NCI-H345 treated with DMSO at 0.1 percent for 48 hours (cell line): ENCODE results near the gene BCAR3.

Source experiments
- DNase-seq: peaks from one replicate; lab custom pipeline; 2025; ENCODE audit not compliant: unreplicated experiment; lab: John Stamatoyannopoulos, UW

The BCAR3 gene

DNA sequence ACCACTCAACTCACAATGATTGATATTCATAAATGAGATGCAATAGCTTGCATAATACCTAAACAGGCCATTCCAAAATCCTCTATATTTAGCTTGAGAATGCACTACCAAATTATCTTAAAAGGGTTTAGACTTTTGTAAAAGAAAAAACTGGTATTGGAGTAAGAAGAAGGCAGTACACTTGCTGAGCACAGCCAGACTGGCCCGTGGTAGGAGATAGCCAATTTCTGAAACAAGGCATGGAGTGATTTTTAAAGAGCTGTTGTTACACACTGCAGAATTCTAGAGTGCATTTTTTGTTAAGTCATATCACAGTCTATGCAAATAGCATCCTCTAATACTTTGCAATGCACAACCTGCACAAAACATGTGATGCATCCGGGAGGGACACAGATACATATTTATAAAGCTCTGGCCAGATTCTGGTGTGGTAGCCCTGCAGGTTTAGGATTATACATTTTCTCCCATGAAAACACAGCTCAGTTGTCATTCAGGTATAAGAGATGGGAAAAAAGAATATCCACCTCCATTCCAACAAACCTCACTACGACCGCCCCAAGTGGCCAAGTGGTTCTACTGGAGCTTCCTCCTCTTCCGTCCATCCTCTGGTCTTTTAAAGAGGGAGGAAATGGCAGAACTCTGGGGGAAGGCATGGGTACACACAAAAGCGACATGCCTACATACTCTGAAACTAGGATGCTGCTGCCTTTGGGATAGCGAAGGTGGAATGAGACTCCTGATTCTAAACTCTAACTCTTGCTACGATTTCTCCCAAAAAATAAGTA is 40.8 kb downstream of the BCAR3 start:
- DNase-seq, result no peak

GRCh38 chr1:93638981-93639380 is 42.7 kb downstream of the BCAR3 start:
- DNase-seq, result no peak

DNA sequence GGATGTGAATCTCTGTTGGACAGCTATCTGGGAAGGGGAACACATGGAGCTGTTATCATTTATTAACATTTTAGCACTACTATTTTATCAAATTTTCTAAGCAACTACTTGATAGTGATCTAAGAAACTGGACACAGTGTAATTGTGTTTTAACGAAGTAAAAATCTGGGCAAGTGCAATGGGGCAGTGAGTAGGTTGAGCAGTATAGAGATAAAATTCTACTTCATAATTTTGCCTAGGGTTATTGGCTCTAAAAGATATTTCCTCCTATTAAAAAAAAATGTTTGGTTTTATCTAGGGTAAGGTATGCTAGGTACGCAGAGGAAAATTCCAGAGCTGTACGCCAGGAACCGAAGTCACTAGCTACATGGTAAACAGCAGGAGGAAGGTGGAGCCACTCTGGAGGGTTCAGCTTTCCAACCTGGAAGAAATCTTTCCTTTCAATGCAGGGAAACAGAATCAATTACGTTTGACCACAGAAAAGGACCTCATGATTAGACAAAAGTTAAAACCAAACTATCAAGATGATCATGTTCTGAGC is 43.3 kb downstream of the BCAR3 start:
- no peak for DNase-seq

DNA sequence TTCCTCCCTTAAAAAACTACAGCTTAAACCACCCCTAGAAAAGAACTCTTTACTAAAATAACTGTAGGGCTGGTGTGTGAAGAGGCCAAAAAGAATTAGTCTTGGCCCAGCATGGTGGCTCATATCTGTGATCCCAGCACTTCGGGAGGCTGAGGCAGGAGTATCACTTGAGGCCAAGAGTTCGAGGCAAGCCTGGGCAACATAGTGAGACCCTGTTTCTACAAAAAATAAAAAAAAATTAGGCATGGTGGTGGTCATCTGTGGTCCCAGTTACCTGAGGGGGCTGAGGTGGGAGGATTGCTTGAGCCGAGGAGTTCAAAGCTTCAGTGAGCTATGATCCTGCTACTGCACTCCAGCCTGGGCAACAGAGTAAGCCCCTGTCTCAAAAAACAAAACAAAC is 44.9 kb downstream of the BCAR3 start:
- no peak for DNase-seq

DNA sequence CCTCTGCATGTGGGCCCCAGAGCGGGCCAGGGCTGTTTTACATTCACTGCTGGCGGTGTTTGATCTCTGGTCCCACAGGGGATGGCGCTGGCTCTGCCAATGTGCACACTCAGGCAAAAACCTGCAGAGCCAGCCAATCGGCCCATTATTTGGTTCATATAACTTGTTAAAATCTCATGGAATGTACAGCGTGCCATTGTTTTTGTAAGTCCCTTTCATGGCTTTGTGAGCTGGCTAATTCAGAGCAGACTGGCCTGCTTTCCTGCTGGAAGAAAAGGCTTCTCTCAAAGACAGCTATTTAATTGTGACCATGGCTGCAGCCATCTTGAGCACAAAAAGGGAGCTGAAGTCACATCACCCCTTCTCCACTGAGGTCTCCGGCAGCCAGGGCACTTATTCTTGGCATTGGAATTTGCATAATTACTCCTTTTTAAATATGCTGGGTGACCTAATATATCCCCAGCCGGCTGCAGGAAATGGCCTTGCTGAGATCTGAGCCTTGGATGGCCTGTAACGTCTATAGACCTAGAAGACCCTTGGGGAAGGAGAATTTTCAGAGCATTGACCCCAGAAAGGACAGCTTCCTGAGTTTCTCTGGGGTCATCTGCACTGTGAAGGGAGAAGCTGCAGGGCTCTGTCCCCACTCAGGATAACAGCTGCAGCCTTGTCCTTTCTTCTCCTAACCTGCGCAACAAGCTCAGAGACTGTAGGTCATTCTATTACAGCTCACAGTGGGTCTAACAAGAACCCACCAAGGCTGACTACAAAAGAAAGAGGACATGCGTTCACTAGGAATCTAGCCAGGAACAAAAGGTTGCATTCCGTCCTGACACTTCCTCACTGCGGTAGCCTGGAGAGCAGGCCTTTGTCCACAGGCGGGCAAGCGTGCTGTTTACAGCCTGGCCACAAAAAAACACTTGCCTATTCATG is 45.8 kb downstream of the BCAR3 start:
- no peak for DNase-seq

GRCh38 chr1:93633313-93633712 is 48.3 kb downstream of the BCAR3 start:
- DNase-seq, result no peak

DNA sequence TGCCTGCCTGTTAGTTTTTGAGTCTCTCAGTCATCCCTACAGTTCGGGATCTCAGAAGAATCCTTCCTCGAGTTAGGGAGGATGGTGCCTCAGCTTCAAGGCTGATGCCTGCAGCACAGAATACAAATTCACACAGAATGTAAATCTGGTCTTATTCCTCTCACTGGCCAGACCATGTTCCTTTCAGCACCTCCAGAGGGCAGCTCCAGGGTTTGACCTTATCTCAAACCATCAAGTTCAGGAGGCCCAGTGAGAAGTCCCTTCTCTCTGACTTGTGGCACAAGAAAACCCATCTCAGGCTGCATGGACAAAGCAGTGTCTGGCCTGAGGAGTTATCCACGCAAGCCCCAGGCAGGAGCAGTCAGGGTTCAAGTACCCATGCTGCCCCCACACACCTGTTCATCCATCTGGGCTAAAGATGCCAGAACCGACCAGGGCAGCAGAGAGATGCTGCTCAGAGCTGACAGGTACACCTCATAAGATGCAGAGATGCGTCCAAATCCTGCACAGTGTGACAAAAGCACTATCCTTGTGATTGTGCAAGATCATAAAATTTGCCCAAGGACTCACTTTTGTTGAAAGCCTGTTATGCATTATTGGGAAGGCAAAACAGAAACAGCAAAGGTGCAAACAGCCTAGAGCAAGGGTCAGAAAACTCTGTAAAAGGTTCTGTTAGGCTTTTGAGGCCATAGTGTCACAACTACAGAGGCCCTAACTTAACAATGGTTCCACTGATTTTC is 49.8 kb downstream of the BCAR3 start:
- no peak for DNase-seq

GRCh38 chr1:93630168-93630567 is 51.5 kb downstream of the BCAR3 start:
- no peak for DNase-seq

DNA sequence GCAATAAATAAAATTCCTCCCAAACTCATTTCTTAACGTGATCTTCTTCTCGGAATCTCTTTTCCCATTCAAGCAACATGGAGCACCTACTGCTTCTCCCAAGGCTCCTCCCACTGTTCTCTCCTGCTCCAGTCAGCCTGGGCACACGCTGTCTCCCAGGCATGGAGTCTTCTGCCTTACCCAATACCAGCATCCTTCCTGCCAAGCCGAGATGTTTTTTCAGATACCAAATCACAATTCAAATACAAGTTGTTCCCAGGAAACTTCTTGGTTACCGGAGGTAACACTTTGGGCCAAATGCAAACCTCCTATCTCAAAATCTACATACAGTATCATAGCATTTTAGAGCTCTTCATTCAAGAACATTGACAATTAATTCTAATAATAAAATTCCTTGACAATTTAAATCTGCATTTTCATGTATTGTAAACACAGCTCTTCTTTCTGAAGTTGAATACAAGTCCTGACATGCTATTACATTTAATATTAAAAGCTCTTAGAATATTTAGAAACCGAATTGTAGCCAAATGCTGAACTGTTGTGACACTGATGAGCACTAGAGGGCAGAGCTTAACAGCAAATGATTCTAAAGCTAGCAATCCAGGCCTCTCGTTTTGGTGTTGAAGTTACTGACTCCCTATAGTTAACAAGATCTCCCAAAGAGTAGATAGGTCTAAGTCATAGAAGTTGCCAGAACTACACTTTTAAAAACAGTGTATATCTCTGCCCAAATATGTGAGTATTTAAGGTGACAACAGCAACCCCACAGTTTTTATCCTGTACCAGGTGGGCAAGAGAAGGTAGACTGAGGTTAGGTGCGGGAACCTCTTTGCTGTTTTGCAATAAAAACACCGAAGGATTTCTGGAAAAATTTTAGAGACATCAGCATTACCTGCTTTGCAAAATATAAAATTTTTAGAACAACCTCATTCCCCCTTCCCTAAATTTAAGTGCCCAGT is 52.3 kb downstream of the BCAR3 start:
- peak; percentile 55 for DNase-seq

DNA sequence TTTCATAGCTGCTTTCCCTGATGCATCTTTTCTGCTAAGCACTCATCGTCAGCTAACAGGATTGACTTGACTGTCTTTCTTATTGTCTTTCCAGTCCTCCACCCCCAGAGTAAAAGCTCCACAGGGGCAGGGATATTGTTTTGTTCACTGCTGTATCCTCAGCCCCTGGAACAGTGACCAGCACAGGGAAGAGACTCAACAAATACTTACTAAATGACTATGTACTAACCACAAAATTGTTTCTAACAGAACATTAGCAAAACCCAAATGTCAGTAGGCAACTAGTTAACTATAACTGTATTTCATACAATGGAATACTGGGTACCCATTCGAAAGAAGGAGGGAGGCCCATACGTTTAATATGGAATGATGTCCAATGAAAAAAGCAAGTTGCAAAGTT is 53.0 kb downstream of the BCAR3 start:
- no peak for DNase-seq

- DNase-seq, result no peak
Observed at GRCh38 chr1:93625582-93626327, 55.9 kb downstream of the BCAR3 start.

DNA sequence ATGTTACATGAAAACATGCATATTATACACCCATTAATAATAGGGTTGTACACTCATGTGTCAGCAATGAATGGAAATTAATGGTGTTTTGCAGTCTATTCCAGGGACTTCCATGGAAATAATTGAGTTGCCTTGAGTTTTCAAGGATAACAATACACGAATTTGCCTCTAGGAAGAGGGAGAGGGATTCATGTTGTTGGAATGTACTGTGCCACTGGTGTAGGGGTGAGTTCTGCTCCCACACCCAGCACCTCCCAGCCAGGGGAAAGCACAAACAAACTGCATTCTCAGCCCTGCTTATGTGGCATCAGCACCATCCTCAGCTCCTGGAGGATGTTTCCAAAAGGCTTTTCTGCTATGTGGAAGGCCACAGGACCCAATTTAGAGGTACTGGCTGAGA is 57.8 kb downstream of the BCAR3 start:
- DNase-seq, result no peak

GRCh38 chr1:93623436-93623835 is 58.2 kb downstream of the BCAR3 start:
- DNase-seq, result no peak

DNA sequence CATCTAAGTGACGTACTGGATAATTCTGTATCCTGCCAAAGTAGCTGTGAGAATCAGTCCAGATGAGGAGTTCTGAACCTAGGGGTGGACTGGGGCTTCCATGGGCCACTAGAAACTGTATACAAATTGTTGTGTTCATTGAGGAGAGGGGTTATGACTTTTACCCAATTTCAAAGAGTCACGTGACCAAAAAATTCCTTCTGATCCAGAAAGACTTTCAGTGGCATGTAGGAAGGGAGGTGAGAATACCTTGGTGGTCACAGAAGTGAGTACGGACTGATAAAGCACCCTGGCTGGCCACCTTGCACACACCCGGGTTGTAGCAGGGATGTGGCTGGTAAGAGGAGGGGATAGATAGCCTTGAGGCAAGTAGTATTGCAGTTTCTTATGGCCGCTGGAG is 60.4 kb downstream of the BCAR3 start:
- DNase-seq, result no peak

DNA sequence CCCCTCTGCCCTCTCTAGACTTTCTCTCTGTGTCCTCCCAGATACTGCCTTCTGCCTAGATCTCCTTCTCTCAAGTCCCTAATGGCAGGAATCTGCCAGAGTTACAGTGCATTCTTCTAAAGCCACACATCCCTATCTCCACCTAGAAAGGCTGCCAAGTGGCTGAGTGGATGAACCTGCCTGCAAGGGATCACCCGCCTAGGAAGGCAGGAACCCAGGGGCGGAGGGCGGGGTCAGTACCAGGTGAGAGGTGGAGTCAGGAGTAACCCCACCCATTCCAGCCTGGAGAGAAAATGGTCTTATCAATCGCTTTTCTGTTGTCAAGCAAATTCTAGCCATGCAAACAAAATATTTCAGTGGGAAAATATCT is 60.8 kb downstream of the BCAR3 start:
- DNase-seq, result no peak

DNA sequence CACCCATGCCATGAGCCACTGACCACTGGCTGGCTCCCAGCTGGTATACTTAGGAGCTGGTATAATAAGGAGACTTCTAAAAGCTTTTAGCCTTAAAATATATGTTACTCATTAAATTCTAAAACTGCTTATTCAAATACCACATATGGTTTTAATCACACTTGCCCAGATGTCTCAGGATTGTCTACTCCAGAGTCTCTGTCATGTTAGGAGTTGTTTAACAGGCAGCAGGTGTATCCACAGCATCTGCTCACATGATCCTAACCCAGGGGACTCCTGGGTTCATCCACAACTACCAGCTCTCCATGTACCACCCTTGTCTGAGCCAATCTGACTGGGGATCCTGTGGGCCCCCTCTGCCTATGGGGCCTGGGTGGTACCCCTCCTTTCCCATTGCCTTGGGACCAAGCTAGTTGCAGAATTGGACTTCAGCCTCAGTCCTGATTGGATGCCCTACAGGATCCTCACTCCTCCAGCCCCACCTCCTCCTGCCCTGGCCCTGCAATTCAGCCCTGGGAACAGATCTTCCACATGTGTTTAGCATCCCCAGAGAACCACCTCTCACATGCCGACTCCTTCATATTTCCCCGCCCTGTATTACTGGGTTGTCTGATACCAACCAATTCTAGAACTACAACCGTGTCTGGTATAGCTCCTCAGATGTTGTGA is 61.3 kb downstream of the BCAR3 start:
- DNase-seq, result no peak

DNA sequence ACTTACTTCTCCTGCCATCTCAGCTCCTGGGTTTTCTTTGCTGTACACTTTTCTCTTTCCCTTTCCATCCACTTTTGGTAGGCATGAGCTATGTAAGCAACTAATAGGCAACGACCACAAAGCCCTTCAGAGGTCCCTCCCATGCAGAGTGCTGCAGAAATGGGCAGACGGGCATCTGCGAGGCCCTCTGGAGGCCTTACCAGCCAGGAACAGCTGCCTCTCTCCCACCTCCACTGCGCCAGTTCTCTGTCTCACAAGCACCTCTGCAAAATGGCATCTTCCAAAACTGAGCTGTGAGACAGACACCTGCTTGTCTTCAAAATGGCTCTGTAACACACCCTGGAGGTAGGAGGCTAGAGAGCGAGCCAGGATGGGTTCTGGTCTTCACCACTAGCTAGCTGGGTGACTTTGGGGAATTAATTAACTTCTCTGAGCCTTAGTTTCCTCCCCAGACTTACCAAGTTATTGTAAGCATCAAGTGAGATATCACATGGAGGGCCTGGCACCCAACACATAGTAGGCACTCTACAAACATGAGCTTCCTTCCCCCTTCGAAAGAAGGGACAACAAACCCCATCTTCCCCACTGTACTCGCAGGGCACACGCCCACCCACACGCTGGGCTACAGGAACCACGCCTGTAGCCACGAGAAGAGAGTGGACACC is 62.0 kb downstream of the BCAR3 start:
- DNase-seq, result no peak
